DND-41 (cell line): ENCODE data around the gene CRK.

Source experiments
- EZH2 ChIP-seq: IDR thresholded peaks from 3 replicates; pipeline ENCODE4 v1.6.1; 2012; ENCODE audit warnings: borderline replicate concordance, low read depth, mild to moderate bottlenecking, moderate library complexity, low read length, inconsistent platforms; ENCODE audit not compliant: severe bottlenecking
- TF ChIP-seq, protein P1 (sequence below): IDR thresholded peaks from 2 replicates; pipeline ENCODE4 v1.5.1; 2012; ENCODE audit warnings: borderline replicate concordance, low read length, moderate library complexity, mild to moderate bottlenecking; ENCODE audit not compliant: poor library complexity, severe bottlenecking; ENCODE audit errors: extremely low read depth

DNA sequence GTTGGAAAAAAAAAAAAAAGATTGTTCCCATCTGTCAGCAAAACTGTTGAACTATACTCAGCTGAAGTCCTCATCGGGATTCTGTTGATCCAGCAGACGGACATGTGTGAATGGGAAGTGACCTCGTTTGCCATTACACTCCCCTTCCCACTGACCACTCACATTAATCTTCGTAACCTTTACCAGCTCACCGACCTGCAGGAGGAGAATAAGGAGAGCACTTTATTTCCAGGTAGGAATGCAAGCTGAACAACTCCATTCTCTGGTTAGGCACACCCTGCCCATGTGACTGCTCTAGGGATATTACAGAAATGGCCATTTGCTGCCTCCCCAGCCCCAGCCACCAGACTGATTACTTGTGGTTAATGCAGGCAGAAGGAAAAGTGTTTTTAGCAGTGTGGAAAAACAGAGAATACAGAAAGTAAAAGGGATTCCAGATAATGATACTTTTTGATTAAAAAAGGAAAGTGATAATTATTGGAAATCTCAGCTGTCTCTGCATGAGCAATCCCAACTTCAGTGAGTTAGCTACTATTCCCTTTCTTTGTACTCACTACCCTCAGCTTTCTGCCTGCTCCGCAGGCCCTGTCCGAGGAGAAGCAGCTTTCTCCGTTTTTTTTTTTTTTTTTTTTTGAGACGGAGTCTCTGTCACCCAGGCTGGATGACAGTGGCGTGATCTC is 32.4 kb downstream of the CRK start:
- TF ChIP-seq, protein P1, sequence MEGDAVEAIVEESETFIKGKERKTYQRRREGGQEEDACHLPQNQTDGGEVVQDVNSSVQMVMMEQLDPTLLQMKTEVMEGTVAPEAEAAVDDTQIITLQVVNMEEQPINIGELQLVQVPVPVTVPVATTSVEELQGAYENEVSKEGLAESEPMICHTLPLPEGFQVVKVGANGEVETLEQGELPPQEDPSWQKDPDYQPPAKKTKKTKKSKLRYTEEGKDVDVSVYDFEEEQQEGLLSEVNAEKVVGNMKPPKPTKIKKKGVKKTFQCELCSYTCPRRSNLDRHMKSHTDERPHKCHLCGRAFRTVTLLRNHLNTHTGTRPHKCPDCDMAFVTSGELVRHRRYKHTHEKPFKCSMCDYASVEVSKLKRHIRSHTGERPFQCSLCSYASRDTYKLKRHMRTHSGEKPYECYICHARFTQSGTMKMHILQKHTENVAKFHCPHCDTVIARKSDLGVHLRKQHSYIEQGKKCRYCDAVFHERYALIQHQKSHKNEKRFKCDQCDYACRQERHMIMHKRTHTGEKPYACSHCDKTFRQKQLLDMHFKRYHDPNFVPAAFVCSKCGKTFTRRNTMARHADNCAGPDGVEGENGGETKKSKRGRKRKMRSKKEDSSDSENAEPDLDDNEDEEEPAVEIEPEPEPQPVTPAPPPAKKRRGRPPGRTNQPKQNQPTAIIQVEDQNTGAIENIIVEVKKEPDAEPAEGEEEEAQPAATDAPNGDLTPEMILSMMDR = no peak
- no peak for TF ChIP-seq EZH2
